ENCODE results near the gene CUBN. TPM values are rescaled to one million over a fixed set of nuclear protein-coding genes. Genes with fewer than 3 reads are reported as not detected.

The CUBN gene
- total and polyA plus RNA-seq, 2 experiments from 2014 or later = 0.41 to 0.65 TPM

DNA sequence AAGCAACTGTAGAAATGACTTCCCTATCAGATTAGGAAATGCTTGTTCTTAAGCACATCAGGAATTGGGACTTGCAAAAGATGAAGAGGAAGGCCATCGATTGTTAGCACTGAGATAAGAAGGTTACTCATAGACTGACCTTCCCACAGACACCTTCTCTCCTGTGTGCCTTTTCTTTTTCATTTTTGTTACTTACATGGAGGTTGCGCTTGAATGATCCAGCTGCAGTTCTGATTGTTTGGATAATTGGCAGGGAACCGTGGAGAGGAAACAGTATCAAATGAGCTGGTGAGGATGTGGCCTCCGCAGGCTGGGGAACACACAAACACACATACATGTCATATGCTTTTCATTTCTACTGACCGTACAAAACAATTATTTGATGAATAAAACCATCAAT is 177.5 kb downstream of the CUBN start:
- no peaks in the 10 kb centered on the region for H3K27me3 ChIP-seq (replicated peaks; ENCODE audit: insufficient read depth)
- DNase-seq = no peak
- no peaks in the 10 kb centered on the region for H4K20me1 ChIP-seq (ENCODE audit: insufficient read depth)
- peaks cover 25% of the 10 kb centered on the region for H3K4me1 ChIP-seq (ENCODE audit: insufficient read depth)
- WGBS, 2 experiments (ENCODE audit: low coverage in 1 of 2, low lambda C conversion rate in 2 of 2, missing lambda C conversion rate in 2 of 2) = 21 to 24% methylated on average over 5 of the region's 5 CpGs
- H3K79me2 ChIP-seq (ENCODE audit: insufficient read depth) = no peaks in the 10 kb centered on the region
- peak overlapping the region; percentile 71 for H2AFZ ChIP-seq
- H3K9me3 ChIP-seq (ENCODE audit: low read depth) = no peaks in the 10 kb centered on the region
- no peak for TF ChIP-seq EZH2 (IDR thresholded peaks at IDR 0.05; ENCODE audit: insufficient read depth, poor library complexity, severe bottlenecking)
- TF ChIP-seq EZH2phosphoT487 (IDR thresholded peaks at IDR 0.05; ENCODE audit: insufficient read depth, low read depth) = no peak
- no peaks in the 10 kb centered on the region for H3K36me3 ChIP-seq (ENCODE audit: low read depth)
- no peak overlapping the region for H3K4me3 ChIP-seq
- no peak overlapping the region for H3K4me2 ChIP-seq (ENCODE audit: unreplicated experiment)
- H3F3A ChIP-seq (ENCODE audit: insufficient read depth) = peaks cover 24% of the 10 kb centered on the region
- in situ Hi-C loops (cut with MboI) = no loop called here
- H3K9ac ChIP-seq = 0 out of 2 replicates have a peak overlapping the region, but pooled peaks have one; percentile 76
- no peak overlapping the region for H3K27ac ChIP-seq
- H3K9me2 ChIP-seq (ENCODE audit: insufficient read depth) = no peaks in the 10 kb centered on the region

DNA sequence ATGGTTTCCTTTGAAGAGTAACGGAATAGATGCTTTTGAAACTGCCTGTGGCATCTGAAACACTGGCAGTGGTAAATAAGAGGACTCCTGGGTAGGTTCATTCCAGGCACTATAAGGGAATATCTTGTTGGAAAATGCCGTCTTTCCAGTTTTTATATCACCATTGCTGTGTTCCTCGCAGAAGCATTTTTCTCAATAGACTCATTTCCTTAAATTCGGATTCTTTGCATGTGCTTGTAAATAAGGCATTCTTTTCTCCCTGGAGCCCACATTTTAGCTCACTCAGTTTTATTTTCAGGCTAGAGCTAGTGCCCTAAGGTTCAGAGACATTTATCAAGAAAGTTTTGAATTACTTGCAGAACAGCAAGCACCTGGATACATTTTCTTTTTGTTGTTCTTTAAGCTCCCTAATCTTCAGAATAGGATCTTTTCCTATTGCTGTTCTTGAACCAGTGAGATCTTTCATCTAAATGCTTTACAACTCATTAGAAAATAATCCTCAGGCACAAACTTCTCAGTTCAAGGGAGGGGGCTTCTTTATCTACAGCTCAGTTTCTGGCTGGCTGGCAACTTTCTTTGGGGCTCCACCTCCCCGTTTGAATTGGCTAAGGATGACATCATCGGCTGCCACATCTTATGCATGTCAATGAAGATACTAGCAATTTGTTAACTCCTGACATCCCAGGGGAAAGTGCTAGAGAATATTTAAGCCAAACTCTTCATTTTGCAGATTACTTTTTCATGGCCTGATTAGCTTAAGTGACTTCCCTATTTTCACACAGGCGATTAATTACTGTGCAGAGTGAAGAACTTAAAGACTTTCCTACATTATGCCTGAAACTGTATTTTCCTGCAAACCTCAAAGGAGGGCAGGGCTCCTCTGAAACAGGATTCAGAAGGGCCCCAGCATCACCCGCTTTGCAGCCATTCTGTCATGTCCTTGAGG is 178.7 kb downstream of the CUBN start:
- Histone ChIP-seq H3F3A (ENCODE audit: insufficient read depth) (peaks cover 27% of the 10 kb centered on the region), H3K9me3 (ENCODE audit: low read depth) (no peaks in the 10 kb centered on the region), H3K9ac (peak overlapping the region; percentile 76), H3K4me3 (peak overlapping the region; percentile 57), H3K4me2 (ENCODE audit: unreplicated experiment) (peak overlapping the region; percentile 75), H3K27me3 (replicated peaks; ENCODE audit: insufficient read depth) (no peaks in the 10 kb centered on the region), H3K79me2 (ENCODE audit: insufficient read depth) (no peaks in the 10 kb centered on the region), H3K4me1 (ENCODE audit: insufficient read depth) (peaks cover 28% of the 10 kb centered on the region), H3K36me3 (ENCODE audit: low read depth) (no peaks in the 10 kb centered on the region), H4K20me1 (ENCODE audit: insufficient read depth) (no peaks in the 10 kb centered on the region), H3K9me2 (ENCODE audit: insufficient read depth) (no peaks in the 10 kb centered on the region), H2AFZ (peak overlapping the region; percentile 71), H3K27ac (peak overlapping the region; percentile 81)
- TF ChIP-seq EZH2phosphoT487 (IDR thresholded peaks at IDR 0.05; ENCODE audit: insufficient read depth, low read depth) (no peak), EZH2 (IDR thresholded peaks at IDR 0.05; ENCODE audit: insufficient read depth, poor library complexity, severe bottlenecking) (no peak)
- WGBS, 2 experiments (ENCODE audit: low coverage in 1 of 2, low lambda C conversion rate in 2 of 2, missing lambda C conversion rate in 2 of 2) = 17 to 18% methylated on average over 8 of the region's 8 CpGs
- in situ Hi-C loops (cut with MboI) = no loop called here
- DNase-seq = peak; percentile 83

DNA sequence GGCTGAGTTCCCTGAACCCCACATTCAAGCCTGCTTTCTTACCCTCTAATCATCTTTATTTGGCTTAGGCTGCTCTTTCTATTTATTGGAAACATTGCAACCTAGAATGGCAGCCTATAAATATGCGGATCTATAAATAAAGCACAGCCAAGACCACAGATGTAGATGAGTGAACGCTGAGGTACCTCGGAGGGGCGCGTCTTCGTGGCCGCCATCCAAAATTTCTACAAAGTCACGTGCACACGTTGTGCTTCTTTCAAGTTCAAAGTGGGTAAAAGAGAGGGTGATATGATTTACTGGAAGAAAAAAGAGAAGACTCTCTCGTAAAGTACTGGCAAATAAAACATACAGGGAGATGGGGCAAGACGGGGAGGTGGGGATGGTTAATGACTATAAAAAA is 179.8 kb downstream of the CUBN start:
- Histone ChIP-seq H3F3A (ENCODE audit: insufficient read depth) (peaks cover 38% of the 10 kb centered on the region), H3K9me2 (ENCODE audit: insufficient read depth) (no peaks in the 10 kb centered on the region), H3K27ac (no peak overlapping the region), H3K4me3 (no peak overlapping the region), H3K9ac (no peak overlapping the region), H3K36me3 (ENCODE audit: low read depth) (no peaks in the 10 kb centered on the region), H3K79me2 (ENCODE audit: insufficient read depth) (no peaks in the 10 kb centered on the region), H4K20me1 (ENCODE audit: insufficient read depth) (no peaks in the 10 kb centered on the region), H2AFZ (no peak overlapping the region), H3K27me3 (replicated peaks; ENCODE audit: insufficient read depth) (no peaks in the 10 kb centered on the region), H3K4me2 (ENCODE audit: unreplicated experiment) (no peak overlapping the region), H3K9me3 (ENCODE audit: low read depth) (no peaks in the 10 kb centered on the region), H3K4me1 (ENCODE audit: insufficient read depth) (peaks cover 39% of the 10 kb centered on the region)
- TF ChIP-seq EZH2 (IDR thresholded peaks at IDR 0.05; ENCODE audit: insufficient read depth, poor library complexity, severe bottlenecking) (no peak), EZH2phosphoT487 (IDR thresholded peaks at IDR 0.05; ENCODE audit: insufficient read depth, low read depth) (no peak)
- no peak for DNase-seq
- in situ Hi-C loops (cut with MboI) = no loop called here
- WGBS, 2 experiments (ENCODE audit: low coverage in 1 of 2, low lambda C conversion rate in 2 of 2, missing lambda C conversion rate in 2 of 2) = 63 to 66% methylated on average over 11 of the region's 11 CpGs

GRCh38 chr10:16948361-16948760 is 181.2 kb downstream of the CUBN start:
- no peak for DNase-seq
- H3K27ac ChIP-seq = no peak overlapping the region
- H2AFZ ChIP-seq = no peak overlapping the region
- H3K9me3 ChIP-seq (ENCODE audit: low read depth) = no peaks in the 10 kb centered on the region
- H3K4me2 ChIP-seq (ENCODE audit: unreplicated experiment) = no peak overlapping the region
- no peaks in the 10 kb centered on the region for H3K79me2 ChIP-seq (ENCODE audit: insufficient read depth)
- H3K36me3 ChIP-seq (ENCODE audit: low read depth) = no peaks in the 10 kb centered on the region
- no peak overlapping the region for H3K9ac ChIP-seq
- H3F3A ChIP-seq (ENCODE audit: insufficient read depth) = peaks cover 52% of the 10 kb centered on the region
- H3K9me2 ChIP-seq (ENCODE audit: insufficient read depth) = no peaks in the 10 kb centered on the region
- WGBS, 2 experiments (ENCODE audit: low coverage in 1 of 2, low lambda C conversion rate in 2 of 2, missing lambda C conversion rate in 2 of 2) = 93 to 94% methylated on average over 12 of the region's 12 CpGs
- H4K20me1 ChIP-seq (ENCODE audit: insufficient read depth) = no peaks in the 10 kb centered on the region
- in situ Hi-C loops (cut with MboI) = no loop called here
- peaks cover 54% of the 10 kb centered on the region for H3K4me1 ChIP-seq (ENCODE audit: insufficient read depth)
- TF ChIP-seq EZH2 (IDR thresholded peaks at IDR 0.05; ENCODE audit: insufficient read depth, poor library complexity, severe bottlenecking) (no peak), EZH2phosphoT487 (IDR thresholded peaks at IDR 0.05; ENCODE audit: insufficient read depth, low read depth) (no peak)
- no peak overlapping the region for H3K4me3 ChIP-seq
- H3K27me3 ChIP-seq (replicated peaks; ENCODE audit: insufficient read depth) = no peaks in the 10 kb centered on the region
